Thyroid gland (tissue), 4 donors: Measurements from ENCODE around the gene CRYBG3.

Source experiments
- CTCF ChIP-seq, 6 experiments: fragments of 200-600 bp in 3 of 6; fragments of 450-650 bp in 3 of 6; sonication (generic) in 3 of 6; IDR thresholded peaks; one replicate each; pipeline ENCODE4 v1.5.1; 2016 to 2019; ENCODE audit warnings: antibody characterized with exemption in 6 of 6, mild to moderate bottlenecking in 2 of 6, inconsistent platforms in 1 of 6, moderate library complexity in 1 of 6
- POLR2A ChIP-seq, 2 donors: fragments of 450-650 bp; IDR thresholded peaks; one replicate each; pipeline ENCODE4 v1.6.1; 2017; ENCODE audit warnings: antibody characterized with exemption in 2 of 2, mild to moderate bottlenecking in 2 of 2, moderate library complexity in 1 of 2

- no peak for TF ChIP-seq POLR2A (IDR thresholded peaks at IDR 0.05)
- no peak for TF ChIP-seq CTCF (IDR thresholded peaks at IDR 0.05)
These were observed 62.8 kb downstream of the CRYBG3 start for GRCh38 chr3:97884586-97885123.
